Memory B cell (primary cell): ENCODE data around the gene DIRAS1.

Source experiments
- ATAC-seq: fragments of 150-1000 bp; cut with Tn5 transposase; 2 replicates; pipeline ENCODE4 v1.10.0; 2021; ENCODE audit warnings: low read depth, mild to moderate bottlenecking, moderate library complexity
- DNase-seq, 2 donors: peaks; one replicate each; pipeline ENCODE4 v3.0.0; 2022; ENCODE audit warnings: low spot score in 2 of 2
- H3K27ac Mint-ChIP-seq: one replicate; pipeline ENCODE4 v1.8.0; 2022; ENCODE audit warnings: mild to moderate bottlenecking, moderate library complexity, mixed read lengths
- H3K27me3 Mint-ChIP-seq: one replicate; pipeline ENCODE4 v1.8.0; 2022; ENCODE audit warnings: mixed read lengths
- H3K36me3 Mint-ChIP-seq: one replicate; pipeline ENCODE4 v1.8.0; 2022; ENCODE audit warnings: mild to moderate bottlenecking, mixed read lengths
- H3K4me1 Mint-ChIP-seq: one replicate; pipeline ENCODE4 v1.8.0; 2022; ENCODE audit warnings: mixed read lengths
- H3K4me3 Mint-ChIP-seq: one replicate; pipeline ENCODE4 v1.8.0; 2022; ENCODE audit warnings: mild to moderate bottlenecking, moderate library complexity, mixed read lengths
- H3K9me3 Mint-ChIP-seq: one replicate; pipeline ENCODE4 v1.8.0; 2022; ENCODE audit warnings: mixed read lengths

DIRAS1 gene

GRCh38 chr19:2720777-2721569 lies at the start of gene DIRAS1:
TSS of gene DIRAS1 (minus strand) at chr19:2721372. CDS start at chr19:2717806, 3,566 bp downstream.
- Mint-ChIP-seq H3K9me3 (no peaks in the 10 kb centered on the region), H3K36me3 (peaks cover under 1% of the 10 kb centered on the region), H3K27ac (peak within 1 kb of the TSS; percentile 83), H3K4me3 (peak within 1 kb of the TSS; percentile 82), H3K27me3 (no peaks in the 10 kb centered on the region), H3K4me1 (peaks cover 28% of the 10 kb centered on the region)
- ATAC-seq = peak; percentile 44
- DNase-seq = no peak

DNA sequence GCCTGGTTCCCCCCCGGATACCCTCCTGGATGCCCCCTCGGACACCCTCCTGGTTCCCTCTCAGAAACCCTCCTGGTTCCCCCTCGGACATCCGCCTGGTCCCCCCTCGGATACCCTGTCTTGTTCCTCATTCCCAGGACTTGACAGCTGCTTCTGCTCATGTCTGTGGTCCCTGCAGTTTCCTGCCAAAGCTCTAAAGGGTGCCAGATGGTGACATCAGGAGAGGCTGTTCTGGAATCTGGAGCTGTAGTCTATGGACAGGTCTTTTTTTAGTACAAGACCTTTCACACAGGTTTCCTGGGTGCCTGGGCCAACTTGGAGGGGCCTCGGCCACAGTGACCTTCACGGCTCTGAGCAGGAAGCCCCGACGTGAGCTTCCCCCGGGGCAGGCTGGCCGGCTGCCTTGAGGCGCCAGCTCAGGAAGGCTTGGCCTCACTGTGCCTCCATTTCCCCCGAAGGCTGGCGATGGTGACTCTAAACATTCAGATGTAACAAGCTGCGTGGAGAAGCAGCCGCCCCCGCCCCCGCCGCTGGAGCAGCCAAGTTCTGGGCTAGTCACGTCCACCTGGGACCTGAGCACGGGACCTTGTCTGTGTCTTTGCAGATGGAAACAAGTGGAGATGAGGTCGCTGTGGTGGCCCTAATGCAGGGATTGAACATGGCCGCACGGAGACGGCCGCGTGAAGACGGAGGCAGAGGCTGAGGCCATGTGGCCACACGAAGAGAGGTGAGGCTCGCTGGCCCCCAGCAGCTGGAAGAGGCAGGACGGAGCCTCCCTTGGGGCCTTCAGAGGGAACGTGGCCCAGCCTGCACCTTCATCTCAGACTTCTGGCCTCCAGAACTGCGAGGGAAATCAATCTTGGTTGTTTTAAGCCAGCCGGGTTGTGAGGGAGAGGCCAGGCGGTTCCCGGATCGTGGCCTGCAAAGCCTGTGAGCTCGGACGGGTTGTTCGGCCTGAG lies 49.2 kb upstream of the DIRAS1 start:
- no peak overlapping the region for H3K4me3 Mint-ChIP-seq
- H3K27ac Mint-ChIP-seq = no peak overlapping the region
- H3K4me1 Mint-ChIP-seq = peaks cover 4% of the 10 kb centered on the region
- DNase-seq (no peak), ATAC-seq (no peak)
- H3K36me3 Mint-ChIP-seq = peaks cover 2% of the 10 kb centered on the region
- no peaks in the 10 kb centered on the region for H3K9me3 Mint-ChIP-seq
- no peaks in the 10 kb centered on the region for H3K27me3 Mint-ChIP-seq

DNA sequence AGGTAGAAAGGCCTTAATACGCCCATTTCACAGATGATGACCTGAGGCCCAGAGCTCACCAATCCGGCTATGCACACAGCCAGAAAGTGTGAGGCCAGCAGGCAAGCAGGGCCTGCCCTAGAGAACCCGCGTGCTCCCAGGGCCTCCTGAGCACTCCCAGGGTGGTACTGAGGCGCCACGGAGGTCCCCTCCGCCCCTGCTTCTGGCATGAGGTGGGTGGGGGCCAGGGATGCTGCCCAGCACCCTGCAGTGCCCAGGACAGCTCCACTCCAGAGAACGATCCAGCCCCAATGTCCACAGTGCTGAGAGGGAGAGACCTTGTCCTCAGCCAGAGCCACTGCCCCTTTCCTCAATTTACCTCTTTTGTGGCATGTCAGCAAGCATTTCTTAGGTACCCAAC lies 48.0 kb upstream of the DIRAS1 start:
- Mint-ChIP-seq H3K9me3 (no peaks in the 10 kb centered on the region), H3K4me3 (no peak overlapping the region), H3K4me1 (no peaks in the 10 kb centered on the region), H3K27ac (no peak overlapping the region), H3K36me3 (peaks cover 7% of the 10 kb centered on the region), H3K27me3 (no peaks in the 10 kb centered on the region)
- DNase-seq (no peak), ATAC-seq (no peak)

- Mint-ChIP-seq H3K4me1 (no peaks in the 10 kb centered on the region), H3K27ac (no peak overlapping the region), H3K4me3 (no peak overlapping the region), H3K36me3 (peaks cover 7% of the 10 kb centered on the region), H3K27me3 (no peaks in the 10 kb centered on the region), H3K9me3 (no peaks in the 10 kb centered on the region)
- DNase-seq = no peak
- no peak for ATAC-seq
Observed at GRCh38 chr19:2768365-2769132, 47.4 kb upstream of the DIRAS1 start.

DNA sequence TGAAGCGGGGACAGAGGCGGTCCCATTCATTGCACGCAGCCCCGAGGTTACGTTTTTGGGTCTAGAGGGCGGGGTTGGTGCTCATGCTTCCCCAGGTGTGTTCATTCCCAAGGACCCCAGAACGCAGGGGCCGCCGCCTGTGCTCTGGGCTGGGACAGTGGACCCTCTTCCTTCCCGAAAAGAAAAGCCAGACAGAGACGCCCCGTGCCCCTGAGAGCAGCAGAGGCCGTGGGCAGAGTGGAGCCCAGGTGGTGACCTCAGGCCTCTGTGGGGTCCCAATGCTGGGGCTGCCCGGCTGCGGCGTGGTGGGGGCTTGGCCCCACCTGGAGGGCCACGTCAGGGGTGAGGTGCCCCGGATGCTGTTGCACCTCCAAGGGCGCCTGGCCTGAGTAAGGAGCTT lies 46.5 kb upstream of the DIRAS1 start:
- Mint-ChIP-seq H3K36me3 (peaks cover 9% of the 10 kb centered on the region), H3K27ac (no peak overlapping the region)
- no peak for ATAC-seq

GRCh38 chr19:2766594-2767372 lies 45.6 kb upstream of the DIRAS1 start:
- H3K4me3 Mint-ChIP-seq = no peak overlapping the region
- no peak for DNase-seq
- H3K36me3 Mint-ChIP-seq = peaks cover 13% of the 10 kb centered on the region
- no peaks in the 10 kb centered on the region for H3K4me1 Mint-ChIP-seq
- no peak for ATAC-seq
- H3K27ac Mint-ChIP-seq = no peak overlapping the region
- H3K27me3 Mint-ChIP-seq = no peaks in the 10 kb centered on the region
- no peaks in the 10 kb centered on the region for H3K9me3 Mint-ChIP-seq

More for the DNA sequence above, 46.5 kb upstream of the DIRAS1 start:
- Mint-ChIP-seq H3K4me3 (no peak overlapping the region), H3K9me3 (no peaks in the 10 kb centered on the region), H3K4me1 (no peaks in the 10 kb centered on the region), H3K27me3 (no peaks in the 10 kb centered on the region)
- no peak for DNase-seq

DNA sequence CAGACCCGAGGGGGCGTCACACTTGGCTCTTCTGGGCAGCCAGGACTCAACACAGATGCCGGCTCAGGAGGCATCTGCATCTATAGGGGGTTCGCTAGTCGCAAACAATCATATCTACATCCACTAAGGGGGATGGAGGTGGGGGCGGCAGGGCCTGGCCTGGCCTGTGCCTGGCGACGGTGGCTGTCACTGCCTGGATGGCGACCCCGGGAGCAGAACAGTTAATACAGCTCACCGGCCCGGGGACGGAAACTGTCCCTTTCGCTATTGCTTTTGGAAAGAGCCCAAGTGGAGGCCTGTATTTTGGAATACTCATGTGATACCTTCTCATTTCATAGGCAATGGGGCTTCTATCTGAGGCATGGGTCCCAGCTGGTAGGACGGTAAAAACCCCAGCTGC lies 44.2 kb upstream of the DIRAS1 start:
- H3K9me3 Mint-ChIP-seq = no peaks in the 10 kb centered on the region
- no peak for ATAC-seq
- H3K4me3 Mint-ChIP-seq = no peak overlapping the region
- peaks cover 14% of the 10 kb centered on the region for H3K36me3 Mint-ChIP-seq
- H3K4me1 Mint-ChIP-seq = no peaks in the 10 kb centered on the region
- no peaks in the 10 kb centered on the region for H3K27me3 Mint-ChIP-seq
- no peak overlapping the region for H3K27ac Mint-ChIP-seq
- no peak for DNase-seq

GRCh38 chr19:2764945-2765344 lies 43.8 kb upstream of the DIRAS1 start:
- H3K9me3 Mint-ChIP-seq = no peaks in the 10 kb centered on the region
- DNase-seq (no peak), ATAC-seq (no peak)
- H3K4me1 Mint-ChIP-seq = no peaks in the 10 kb centered on the region
- no peak overlapping the region for H3K27ac Mint-ChIP-seq
- H3K4me3 Mint-ChIP-seq = no peak overlapping the region
- peaks cover 14% of the 10 kb centered on the region for H3K36me3 Mint-ChIP-seq
- H3K27me3 Mint-ChIP-seq = no peaks in the 10 kb centered on the region

GRCh38 chr19:2763687-2764086 lies 42.5 kb upstream of the DIRAS1 start:
- no peak overlapping the region for H3K4me3 Mint-ChIP-seq
- DNase-seq (no peak), ATAC-seq (no peak)
- H3K4me1 Mint-ChIP-seq = no peaks in the 10 kb centered on the region
- no peak overlapping the region for H3K27ac Mint-ChIP-seq
- H3K27me3 Mint-ChIP-seq = no peaks in the 10 kb centered on the region
- H3K9me3 Mint-ChIP-seq = no peaks in the 10 kb centered on the region
- peaks cover 17% of the 10 kb centered on the region for H3K36me3 Mint-ChIP-seq

DNA sequence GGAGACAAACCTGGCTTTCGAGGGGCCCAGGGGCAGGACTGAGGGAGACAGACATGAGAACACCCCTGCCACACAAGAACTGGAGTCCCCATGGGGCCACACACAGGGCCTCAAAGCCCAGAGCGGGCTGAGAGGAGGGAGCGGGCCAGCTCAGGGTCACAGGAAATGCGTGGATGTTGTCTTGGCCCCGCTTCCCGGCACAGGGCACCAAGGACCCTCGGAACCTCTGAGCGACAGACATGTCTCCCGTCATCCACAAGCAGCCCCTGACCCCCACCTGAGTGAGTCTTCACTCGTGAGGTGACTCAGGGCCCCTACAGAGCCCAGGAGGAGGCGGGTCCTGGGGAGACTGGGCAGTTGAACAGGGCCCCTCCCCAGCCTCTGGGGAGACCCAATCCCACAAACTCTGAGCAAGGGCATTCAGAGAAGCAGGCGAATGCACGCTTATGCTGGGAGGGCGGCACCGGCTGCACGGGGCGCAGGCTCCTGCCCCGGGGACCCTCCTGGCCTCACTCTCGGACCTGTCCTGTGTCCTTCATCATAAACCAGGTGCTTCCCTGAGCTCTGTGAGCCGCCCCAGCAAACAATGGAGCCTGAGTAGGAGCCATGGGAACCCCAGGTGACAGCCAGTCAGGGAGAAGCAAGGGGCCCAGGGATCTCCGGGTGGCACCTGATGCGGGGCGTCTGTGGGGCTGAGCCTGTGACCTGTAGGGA lies 41.8 kb upstream of the DIRAS1 start:
- no peaks in the 10 kb centered on the region for H3K4me1 Mint-ChIP-seq
- H3K9me3 Mint-ChIP-seq = no peaks in the 10 kb centered on the region
- DNase-seq = no peak
- no peaks in the 10 kb centered on the region for H3K27me3 Mint-ChIP-seq
- H3K27ac Mint-ChIP-seq = no peak overlapping the region
- no peak overlapping the region for H3K4me3 Mint-ChIP-seq
- no peak for ATAC-seq
- peaks cover 19% of the 10 kb centered on the region for H3K36me3 Mint-ChIP-seq

- ATAC-seq = no peak
- no peaks in the 10 kb centered on the region for H3K9me3 Mint-ChIP-seq
- H3K27ac Mint-ChIP-seq = no peak overlapping the region
- H3K4me3 Mint-ChIP-seq = no peak overlapping the region
- H3K4me1 Mint-ChIP-seq = no peaks in the 10 kb centered on the region
- H3K27me3 Mint-ChIP-seq = no peaks in the 10 kb centered on the region
- no peak for DNase-seq
- peaks cover 24% of the 10 kb centered on the region for H3K36me3 Mint-ChIP-seq
Observed at GRCh38 chr19:2761876-2762782, 41.0 kb upstream of the DIRAS1 start.

- Mint-ChIP-seq H3K9me3 (no peaks in the 10 kb centered on the region), H3K36me3 (peaks cover 22% of the 10 kb centered on the region), H3K27ac (no peak overlapping the region), H3K27me3 (no peaks in the 10 kb centered on the region), H3K4me1 (no peaks in the 10 kb centered on the region), H3K4me3 (no peak overlapping the region)
- no peak for ATAC-seq
- no peak for DNase-seq
Observed at GRCh38 chr19:2761309-2761677, 40.1 kb upstream of the DIRAS1 start.
